PFSK-1 (cell line): ENCODE data around the gene COX6B2.

Source experiments
- POLR2AphosphoS5 ChIP-seq: IDR thresholded peaks from 2 replicates; pipeline ENCODE4 v1.6.1; 2012; ENCODE audit warnings: low read depth, mild to moderate bottlenecking, control low read depth, low read length, moderate library complexity
- REST ChIP-seq, 2 experiments: IDR thresholded peaks; 2 replicates each; pipeline versions ENCODE4 v1.6.1 to v1.8.0; 2011 to 2012; ENCODE audit warnings: low read depth in 2 of 2, low read length in 2 of 2, control low read depth in 1 of 2, inconsistent platforms in 1 of 2, mild to moderate bottlenecking in 1 of 2, moderate library complexity in 1 of 2; ENCODE audit not compliant: insufficient read depth in 1 of 2
- TAF1 ChIP-seq: IDR thresholded peaks from 2 replicates; pipeline ENCODE4 v1.6.1; 2012; ENCODE audit warnings: low read length, control low read depth, borderline replicate concordance; ENCODE audit not compliant: insufficient read depth

- TF ChIP-seq TAF1 (no peak), POLR2AphosphoS5 (no peak), REST (IDR thresholded peaks at IDR 0.05; ENCODE audit: insufficient read depth in 1 of 2, low read depth in 2 of 2, low read length in 2 of 2) (no peak)
Measured at GRCh38 chr19:55382013-55382412, 27.5 kb upstream of the COX6B2 start.
